ENCODE results near the gene ILK.
A peak's percentile ranks its signal among the peaks of the same experiment; 100 is the strongest.

ILK gene

GRCh38 chr11:6603287-6604080 is at the start of gene ILK, which contains the start of gene RRP8:
Gene ILK (plus strand): TSS chr11:6603774. CDS start chr11:6604272, 498 bp downstream.
Gene RRP8 (minus strand): TSS chr11:6603616. CDS start chr11:6603502, 114 bp downstream.
- H3K9me3 ChIP-seq (ENCODE audit: insufficient read depth, low read length) = no peaks in the 10 kb centered on the region
- H3K4me3 ChIP-seq (ENCODE audit: insufficient read depth, low read length, poor library complexity, severe bottlenecking) = peak within 1 kb of the TSS; percentile 93
- H2AFZ ChIP-seq (ENCODE audit: low read depth, low read length, severe bottlenecking) = peak within 1 kb of the TSS; percentile 86
- peaks cover 13% of the 10 kb centered on the region; the same call in 1 of the 2 replicates for H3F3A ChIP-seq (ENCODE audit: insufficient read depth)
- no peaks in the 10 kb centered on the region for H3K9me2 ChIP-seq (replicated peaks; ENCODE audit: insufficient read depth, low read length)
- peaks cover 68% of the 10 kb centered on the region for H3K79me2 ChIP-seq (ENCODE audit: insufficient read depth, low read length)
- peaks cover 10% of the 10 kb centered on the region; the same call in 1 of the 2 replicates for H3K36me3 ChIP-seq (ENCODE audit: low read length)
- TF ChIP-seq, protein P1, sequence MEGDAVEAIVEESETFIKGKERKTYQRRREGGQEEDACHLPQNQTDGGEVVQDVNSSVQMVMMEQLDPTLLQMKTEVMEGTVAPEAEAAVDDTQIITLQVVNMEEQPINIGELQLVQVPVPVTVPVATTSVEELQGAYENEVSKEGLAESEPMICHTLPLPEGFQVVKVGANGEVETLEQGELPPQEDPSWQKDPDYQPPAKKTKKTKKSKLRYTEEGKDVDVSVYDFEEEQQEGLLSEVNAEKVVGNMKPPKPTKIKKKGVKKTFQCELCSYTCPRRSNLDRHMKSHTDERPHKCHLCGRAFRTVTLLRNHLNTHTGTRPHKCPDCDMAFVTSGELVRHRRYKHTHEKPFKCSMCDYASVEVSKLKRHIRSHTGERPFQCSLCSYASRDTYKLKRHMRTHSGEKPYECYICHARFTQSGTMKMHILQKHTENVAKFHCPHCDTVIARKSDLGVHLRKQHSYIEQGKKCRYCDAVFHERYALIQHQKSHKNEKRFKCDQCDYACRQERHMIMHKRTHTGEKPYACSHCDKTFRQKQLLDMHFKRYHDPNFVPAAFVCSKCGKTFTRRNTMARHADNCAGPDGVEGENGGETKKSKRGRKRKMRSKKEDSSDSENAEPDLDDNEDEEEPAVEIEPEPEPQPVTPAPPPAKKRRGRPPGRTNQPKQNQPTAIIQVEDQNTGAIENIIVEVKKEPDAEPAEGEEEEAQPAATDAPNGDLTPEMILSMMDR (IDR thresholded peaks at IDR 0.05; ENCODE audit: insufficient read depth, low read length, poor library complexity, severe bottlenecking) = no peak
- no peak for TF ChIP-seq EZH2phosphoT487 (conservative IDR thresholded peaks at IDR 0.05; ENCODE audit: low read length)
- peak within 1 kb of the TSS; percentile 75 for H3K4me2 ChIP-seq (ENCODE audit: low read depth, low read length, poor library complexity, severe bottlenecking)
- peak within 1 kb of the TSS; percentile 46 for H3K27ac ChIP-seq (ENCODE audit: low read depth, low read length)
- no peaks in the 10 kb centered on the region; the same call in 1 of the 2 replicates for H4K20me1 ChIP-seq (ENCODE audit: low read depth, low read length)
- H3K27me3 ChIP-seq (ENCODE audit: low read length) = no peaks in the 10 kb centered on the region
- peak within 1 kb of the TSS; percentile 87 for H3K9ac ChIP-seq (ENCODE audit: low read length)

- H3K4me2 ChIP-seq (ENCODE audit: low read depth, low read length, poor library complexity, severe bottlenecking) = no peak overlapping the region
- no peak overlapping the region for H3K4me3 ChIP-seq (ENCODE audit: insufficient read depth, low read length, poor library complexity, severe bottlenecking)
- H3K36me3 ChIP-seq (ENCODE audit: low read length) = no peaks in the 10 kb centered on the region; the same call in 1 of the 2 replicates
- H3K27ac ChIP-seq (ENCODE audit: low read depth, low read length) = no peak overlapping the region
- H3K9ac ChIP-seq (ENCODE audit: low read length) = no peak overlapping the region
- H3F3A ChIP-seq (ENCODE audit: insufficient read depth) = no peaks in the 10 kb centered on the region
- H3K27me3 ChIP-seq (ENCODE audit: low read length) = no peaks in the 10 kb centered on the region
- no peaks in the 10 kb centered on the region for H3K79me2 ChIP-seq (ENCODE audit: insufficient read depth, low read length)
- no peaks in the 10 kb centered on the region for H3K9me3 ChIP-seq (ENCODE audit: insufficient read depth, low read length)
- H3K9me2 ChIP-seq (replicated peaks; ENCODE audit: insufficient read depth, low read length) = no peaks in the 10 kb centered on the region
- H2AFZ ChIP-seq (ENCODE audit: low read depth, low read length, severe bottlenecking) = no peak overlapping the region
- TF ChIP-seq, protein P1 (IDR thresholded peaks at IDR 0.05; ENCODE audit: insufficient read depth, low read length, poor library complexity, severe bottlenecking) = no peak
- no peak for TF ChIP-seq EZH2phosphoT487 (conservative IDR thresholded peaks at IDR 0.05; ENCODE audit: low read length)
- H4K20me1 ChIP-seq (ENCODE audit: low read depth, low read length) = no peaks in the 10 kb centered on the region
Measured at GRCh38 chr11:6554828-6555706, 48.5 kb upstream of the ILK start.

GRCh38 chr11:6556139-6556949 is 47.2 kb upstream of the ILK start:
- H3K36me3 ChIP-seq (ENCODE audit: low read length) = no peaks in the 10 kb centered on the region
- no peak overlapping the region for H2AFZ ChIP-seq (ENCODE audit: low read depth, low read length, severe bottlenecking)
- TF ChIP-seq, protein P1 (IDR thresholded peaks at IDR 0.05; ENCODE audit: insufficient read depth, low read length, poor library complexity, severe bottlenecking) = no peak
- TF ChIP-seq EZH2phosphoT487 (conservative IDR thresholded peaks at IDR 0.05; ENCODE audit: low read length) = no peak
- H3F3A ChIP-seq (ENCODE audit: insufficient read depth) = no peaks in the 10 kb centered on the region
- H3K9me3 ChIP-seq (ENCODE audit: insufficient read depth, low read length) = no peaks in the 10 kb centered on the region
- no peaks in the 10 kb centered on the region for H4K20me1 ChIP-seq (ENCODE audit: low read depth, low read length)
- no peak overlapping the region for H3K9ac ChIP-seq (ENCODE audit: low read length)
- H3K4me2 ChIP-seq (ENCODE audit: low read depth, low read length, poor library complexity, severe bottlenecking) = no peak overlapping the region
- H3K27me3 ChIP-seq (ENCODE audit: low read length) = no peaks in the 10 kb centered on the region
- H3K9me2 ChIP-seq (replicated peaks; ENCODE audit: insufficient read depth, low read length) = no peaks in the 10 kb centered on the region
- no peak overlapping the region for H3K27ac ChIP-seq (ENCODE audit: low read depth, low read length)
- no peaks in the 10 kb centered on the region for H3K79me2 ChIP-seq (ENCODE audit: insufficient read depth, low read length)
- no peak overlapping the region for H3K4me3 ChIP-seq (ENCODE audit: insufficient read depth, low read length, poor library complexity, severe bottlenecking)
